Hematopoietic multipotent progenitor cell treated with erythropoietin and hydrocortisone succinate and interleukin-3 and kit ligand, for 15 days (in vitro differentiated cells): Measurements from ENCODE around the gene ACOT6.
A peak's percentile ranks its signal among the peaks of the same experiment; 100 is the strongest.
"Not testable (repeated sequence)": the region's sequence is repeated elsewhere in the genome, so short reads cannot be mapped to it uniquely, and the experiment has no call there.

Experiments
- DNase-seq: peaks from one replicate; pipeline ENCODE4 v3.0.0-alpha.2; 2015; ENCODE audit warnings: low spot score

Gene ACOT6

GRCh38 chr14:73612339-73613045 lies at the start of gene ACOT6:
ACOT6 (plus strand) TSS chr14:73612517; CDS start chr14:73612572, 55 bp downstream.
- DNase-seq: peak; percentile 48

- not testable (repeated sequence) for DNase-seq
Measured at GRCh38 chr14:73562696-73563095, 49.6 kb upstream of the ACOT6 start.

GRCh38 chr14:73566431-73566830 lies 45.9 kb upstream of the ACOT6 start:
- DNase-seq: not testable (repeated sequence)

DNA sequence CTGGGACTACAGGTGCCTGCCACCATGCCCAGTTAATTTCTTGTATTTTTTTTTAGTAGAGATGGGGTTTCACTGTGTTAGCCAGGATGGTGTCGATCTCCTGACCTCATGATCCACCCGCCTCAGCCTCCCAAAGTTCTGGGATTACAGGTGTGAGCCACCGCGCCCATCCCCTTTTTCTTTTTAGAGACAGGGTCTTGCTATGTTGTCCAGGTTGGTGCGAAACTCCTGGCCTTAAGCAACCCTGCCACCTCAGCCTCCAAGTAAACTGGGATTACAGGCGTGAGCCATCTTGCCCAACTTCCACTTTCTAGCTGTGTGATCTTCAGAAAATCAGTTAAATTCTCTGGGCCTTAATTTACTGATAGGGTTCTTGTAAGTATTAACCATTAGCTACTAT lies 45.4 kb upstream of the ACOT6 start:
- not testable (repeated sequence) for DNase-seq

GRCh38 chr14:73567358-73567757 lies 45.0 kb upstream of the ACOT6 start:
- DNase-seq: no peak

- DNase-seq: no peak
Measured at GRCh38 chr14:73567951-73568885, 44.1 kb upstream of the ACOT6 start.

DNA sequence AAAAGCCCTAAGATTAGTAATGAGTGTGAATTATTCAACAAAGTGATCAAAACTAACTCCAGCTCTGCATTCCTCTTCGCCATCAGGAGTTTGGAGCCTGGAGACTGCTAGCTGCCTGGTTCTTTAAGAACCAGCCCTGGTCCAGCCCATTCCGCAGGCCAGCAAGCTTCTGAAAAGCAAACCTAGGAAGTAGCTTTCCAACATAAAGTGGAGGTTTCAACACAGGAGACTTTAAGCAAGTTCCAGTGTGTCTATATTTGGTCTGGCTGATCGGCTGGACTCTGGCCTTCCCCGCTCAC lies 43.5 kb upstream of the ACOT6 start:
- not testable (repeated sequence) for DNase-seq

- DNase-seq: peak; percentile 49
Measured at GRCh38 chr14:73569185-73569958, 42.9 kb upstream of the ACOT6 start, which contains the start of gene ACOT2. ACOT2 (plus strand) TSS chr14:73569213; CDS start chr14:73569241, 28 bp downstream.

DNA sequence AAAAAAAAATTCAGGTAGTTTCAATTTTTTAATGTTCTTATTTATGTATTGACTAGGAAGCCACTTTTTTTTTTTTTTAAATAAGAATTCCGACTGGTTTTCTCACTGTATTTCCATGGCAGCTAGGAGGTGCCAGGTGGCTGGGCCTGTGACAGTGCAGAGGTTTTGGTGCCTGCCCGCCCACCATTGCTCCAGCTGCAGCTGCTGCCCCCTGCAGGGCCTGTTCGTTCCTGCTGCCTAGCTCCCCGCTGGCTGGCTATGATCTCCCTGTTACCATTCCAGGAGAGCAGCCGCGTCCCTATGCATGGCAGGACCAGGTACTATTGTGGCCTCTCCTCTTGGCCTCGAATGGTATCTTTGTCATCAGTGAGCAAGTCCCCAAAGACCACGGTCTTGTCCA lies 41.4 kb upstream of the ACOT6 start:
- peak; percentile 43 for DNase-seq

- not testable (repeated sequence) for DNase-seq
Measured at GRCh38 chr14:73573034-73573433, 39.3 kb upstream of the ACOT6 start.

GRCh38 chr14:73573740-73574139 lies 38.6 kb upstream of the ACOT6 start:
- DNase-seq: not testable (repeated sequence)

GRCh38 chr14:73574251-73574650 lies 38.1 kb upstream of the ACOT6 start:
- DNase-seq: not testable (repeated sequence)

DNA sequence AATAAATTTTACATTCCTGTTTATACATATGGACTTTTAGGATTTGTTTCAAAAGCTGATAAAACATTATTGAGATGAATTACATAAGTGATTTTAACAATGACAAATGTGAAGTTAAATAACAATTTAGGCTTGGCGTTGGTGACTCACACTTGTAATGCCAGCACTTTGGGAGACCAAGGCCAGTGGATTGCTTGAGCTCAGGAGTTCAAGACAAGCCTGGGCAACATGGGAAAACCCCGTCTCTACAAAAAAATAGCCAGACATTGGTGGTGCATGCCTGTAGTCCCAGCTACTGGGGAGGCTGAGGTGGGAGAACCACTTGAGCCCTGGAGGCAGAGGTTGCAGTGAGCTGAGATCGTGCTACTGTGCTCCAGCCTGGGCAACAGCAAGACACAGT lies 35.9 kb upstream of the ACOT6 start:
- DNase-seq: no peak

GRCh38 chr14:73577214-73577613 lies 35.1 kb upstream of the ACOT6 start:
- not testable (repeated sequence) for DNase-seq

GRCh38 chr14:73582102-73582979 lies 30.0 kb upstream of the ACOT6 start:
- DNase-seq: not testable (repeated sequence)

DNA sequence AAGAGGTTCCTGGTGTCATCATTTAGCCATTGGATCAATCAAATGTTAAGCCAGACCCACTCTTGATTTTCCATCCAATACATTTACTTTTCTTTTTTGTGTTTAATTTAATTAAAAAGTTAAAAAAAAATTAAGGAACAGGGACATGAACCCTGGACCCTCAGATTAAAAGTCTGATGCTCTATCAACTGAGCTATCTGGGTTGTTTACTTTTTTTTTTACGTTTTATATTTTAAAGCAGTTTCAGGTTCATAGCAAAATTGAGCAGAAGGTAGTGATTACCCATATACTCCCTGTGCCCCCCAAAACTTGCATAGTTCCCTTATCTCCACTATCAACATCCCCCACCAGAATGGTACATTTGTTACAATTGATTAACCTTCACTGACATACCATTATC lies 23.6 kb upstream of the ACOT6 start:
- no peak for DNase-seq

DNA sequence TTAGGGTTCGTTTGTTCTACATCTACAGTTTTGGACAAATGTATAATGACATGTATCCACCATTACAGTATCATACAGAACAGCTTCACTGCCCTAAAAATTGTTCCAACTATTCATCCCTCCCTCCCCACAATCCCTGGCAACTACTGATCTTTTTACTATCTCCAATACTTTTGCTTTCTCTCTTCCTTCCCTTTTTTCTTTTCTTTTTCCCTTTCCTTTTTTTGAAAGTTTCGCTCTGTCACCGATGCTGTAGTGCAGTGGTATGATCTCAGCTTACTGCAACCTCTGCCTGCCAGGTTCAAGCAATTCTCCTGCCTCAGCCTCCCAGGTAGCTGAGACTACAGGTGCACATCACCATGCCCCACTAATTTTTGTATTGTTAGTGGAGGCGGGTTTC lies 23.2 kb upstream of the ACOT6 start:
- DNase-seq: no peak

DNA sequence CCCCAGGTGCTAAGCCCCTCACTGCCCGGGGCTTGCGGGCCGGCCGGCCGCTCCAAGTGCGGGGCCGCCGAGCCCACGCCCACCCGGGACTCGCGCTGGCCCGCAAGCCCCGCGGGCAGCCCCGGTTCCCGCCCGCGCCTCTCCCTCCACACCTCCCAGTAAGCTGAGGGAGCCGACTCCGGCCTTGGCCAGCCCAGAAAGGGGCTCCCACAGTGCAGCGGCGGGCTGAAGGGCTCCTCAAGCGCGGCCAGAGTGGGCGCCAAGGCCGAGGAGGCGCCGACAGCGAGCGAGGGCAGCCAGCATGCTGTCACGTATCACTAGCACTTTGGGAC lies 21.7 kb upstream of the ACOT6 start:
- DNase-seq: not testable (repeated sequence)

- DNase-seq: no peak
Measured at GRCh38 chr14:73591690-73592449, 20.4 kb upstream of the ACOT6 start, which contains the start of gene ACOT4. ACOT4 (plus strand) TSS chr14:73591873; CDS start chr14:73591960, 87 bp downstream.

GRCh38 chr14:73594491-73594890 lies 17.8 kb upstream of the ACOT6 start:
- no peak for DNase-seq

GRCh38 chr14:73599499-73599898 lies 12.8 kb upstream of the ACOT6 start:
- DNase-seq: no peak
